PC-9 (cell line): ENCODE data around the gene SIK3.

ENCODE experiments used
- CTCF ChIP-seq: fragments of 200-600 bp; sonication (generic); conservative IDR thresholded peaks from 2 replicates; pipeline ENCODE4 v1.6.1; 2017; ENCODE audit warnings: mixed run types, antibody characterized with exemption, mild to moderate bottlenecking, moderate library complexity
- EZH2 ChIP-seq: fragments of 200-600 bp; sonication (generic); IDR thresholded peaks from 2 replicates; pipeline ENCODE4 v1.8.0; 2017; ENCODE audit warnings: antibody characterized with exemption, low read depth

GRCh38 chr11:117068303-117068860 is 29.8 kb downstream of the SIK3 start:
- TF ChIP-seq CTCF = no peak
- TF ChIP-seq EZH2 = no peak
